ENCODE results near the gene C12orf43. TPM values are rescaled to one million over a fixed set of nuclear protein-coding genes. Genes with fewer than 3 reads are reported as not detected.
"Not testable (repeated sequence)": the region's sequence is repeated elsewhere in the genome, so short reads cannot be mapped to it uniquely, and the experiment has no call there.

Gene C12orf43
- total RNA-seq: 10 to 100 TPM; 21.4 to 26.8 TPM
- polyA plus RNA-seq (2013, experiment 1 of 2): 16.8 TPM
- 16.8 TPM for polyA plus RNA-seq (2013, experiment 2 of 2)
- long read RNA-seq, experiment 1, full-length matches to known transcripts: 2 of 11 reads
- long read RNA-seq, experiment 1, partial matches to known transcripts: 0 of 11 reads
- long read RNA-seq, experiment 1, other reads (novel, unspliced or antisense): 9 of 11 reads
- long read RNA-seq, experiment 2, full-length matches to known transcripts: 15 of 33 reads
- long read RNA-seq, experiment 2, partial matches to known transcripts: 1 of 33 reads
- long read RNA-seq, experiment 2, other reads (novel, unspliced or antisense): 17 of 33 reads
- long read RNA-seq, experiment 3, full-length matches to known transcripts: 48 of 106 reads
- long read RNA-seq, experiment 3, partial matches to known transcripts: 1 of 106 reads
- long read RNA-seq, experiment 3, other reads (novel, unspliced or antisense): 57 of 106 reads
- long read RNA-seq, experiment 4, partial matches to known transcripts: 3 of 8 reads
- long read RNA-seq, experiment 4, other reads (novel, unspliced or antisense): 5 of 8 reads

GRCh38 chr12:121015825-121016766 is at the start of gene C12orf43:
Gene C12orf43 (minus strand): TSS chr12:121016487. CDS start chr12:121016474, 13 bp downstream.
- Histone ChIP-seq H3K27ac (ENCODE audit: low read depth, low read length) (peak within 1 kb of the TSS; percentile 61), H3K4me1 (ENCODE audit: control insufficient read depth, insufficient read depth, low read length) (no peaks in the 10 kb centered on the region), H3K9me3 (ENCODE audit: control insufficient read depth, low read length) (peaks cover 4% of the 10 kb centered on the region), H3K36me3 (ENCODE audit: control insufficient read depth, insufficient read depth, low read length) (peaks cover 10% of the 10 kb centered on the region), H3K27me3 (ENCODE audit: control insufficient read depth, insufficient read depth, low read length, poor library complexity, severe bottlenecking) (no peaks in the 10 kb centered on the region), H3K4me3 (ENCODE audit: low read length) (peak within 1 kb of the TSS; percentile 95), H3K9ac (ENCODE audit: extremely low read depth, low read length, poor library complexity, severe bottlenecking) (peak within 1 kb of the TSS; percentile 82)
- peaks cover 6% of the 10 kb centered on the region for H3K9me3 Mint-ChIP-seq
- peak within 1 kb of the TSS; percentile 97 for H3K27ac Mint-ChIP-seq
- H3K27me3 Mint-ChIP-seq (ENCODE audit: insufficient read depth): no peaks in the 10 kb centered on the region
- peaks cover 12% of the 10 kb centered on the region for H3K36me3 Mint-ChIP-seq (ENCODE audit: low read depth)
- peak within 1 kb of the TSS; percentile 92 for H3K4me3 Mint-ChIP-seq
- 2 to 4% methylated on average over 15 to 34 of the region's 34 CpGs for WGBS, 2 experiments (ENCODE audit: insufficient coverage in 1 of 2, insufficient read length in 1 of 2)
- TF ChIP-seq CTCF (conservative IDR thresholded peaks at IDR 0.05): no peak
- peak; percentile 99 for DNase-seq
- H3K4me1 Mint-ChIP-seq: peaks cover 8% of the 10 kb centered on the region

- 67 to 71% methylated on average over 1 to 2 of the region's 2 CpGs for WGBS, 2 experiments (ENCODE audit: insufficient coverage in 1 of 2, insufficient read length in 1 of 2)
- H3K9me3 ChIP-seq (ENCODE audit: control insufficient read depth, low read length): no peaks in the 10 kb centered on the region
- H3K4me1 ChIP-seq (ENCODE audit: control insufficient read depth, insufficient read depth, low read length): no peaks in the 10 kb centered on the region
- TF ChIP-seq CTCF (conservative IDR thresholded peaks at IDR 0.05): no peak
- Mint-ChIP-seq H3K9me3 (no peaks in the 10 kb centered on the region), H3K36me3 (ENCODE audit: low read depth) (no peaks in the 10 kb centered on the region), H3K27me3 (ENCODE audit: insufficient read depth) (peaks cover 4% of the 10 kb centered on the region), H3K4me1 (no peaks in the 10 kb centered on the region), H3K27ac (no peak overlapping the region), H3K4me3 (no peak overlapping the region)
- no peaks in the 10 kb centered on the region for H3K36me3 ChIP-seq (ENCODE audit: control insufficient read depth, insufficient read depth, low read length)
- DNase-seq: no peak
- H3K9ac ChIP-seq (ENCODE audit: extremely low read depth, low read length, poor library complexity, severe bottlenecking): no peak overlapping the region
- no peak overlapping the region for H3K4me3 ChIP-seq (ENCODE audit: low read length)
- no peak overlapping the region for H3K27ac ChIP-seq (ENCODE audit: low read depth, low read length)
- H3K27me3 ChIP-seq (ENCODE audit: control insufficient read depth, insufficient read depth, low read length, poor library complexity, severe bottlenecking): no peaks in the 10 kb centered on the region
Observed at GRCh38 chr12:121065345-121065744, 49.1 kb upstream of the C12orf43 start.

GRCh38 chr12:121064586-121064985 is 48.3 kb upstream of the C12orf43 start:
- not testable (repeated sequence) for H3K27me3 ChIP-seq (ENCODE audit: control insufficient read depth, insufficient read depth, low read length, poor library complexity, severe bottlenecking); H3K4me3 ChIP-seq (ENCODE audit: low read length); H3K27ac ChIP-seq (ENCODE audit: low read depth, low read length); H3K36me3 Mint-ChIP-seq (ENCODE audit: low read depth); H3K4me1 Mint-ChIP-seq; H3K9ac ChIP-seq (ENCODE audit: extremely low read depth, low read length, poor library complexity, severe bottlenecking); H3K4me1 ChIP-seq (ENCODE audit: control insufficient read depth, insufficient read depth, low read length); H3K36me3 ChIP-seq (ENCODE audit: control insufficient read depth, insufficient read depth, low read length); H3K9me3 Mint-ChIP-seq; H3K9me3 ChIP-seq (ENCODE audit: control insufficient read depth, low read length); H3K4me3 Mint-ChIP-seq; H3K27me3 Mint-ChIP-seq (ENCODE audit: insufficient read depth); H3K27ac Mint-ChIP-seq
- 92 to 100% methylated on average over 5 to 12 of the region's 12 CpGs for WGBS, 2 experiments (ENCODE audit: insufficient coverage in 1 of 2, insufficient read length in 1 of 2)
- peak; percentile 26 for DNase-seq
